Endometrial microvascular endothelial cells (primary cell): ENCODE results near the gene TSEN2. TPM values are rescaled to one million over a fixed set of nuclear protein-coding genes. Genes with fewer than 3 reads are reported as not detected.

Experiments
- in situ Hi-C: cut with HindIII; loops from 2 replicates; pipeline ENCODE4 v1.10.0; 2017; ENCODE audit warnings: low sequenced_read_pairs, low pct_unique_long_range_greater_than_20kb; ENCODE audit errors: inconsistent ontology term
- total RNA-seq: library from RNA; depleted of rRNA; stranded (reverse); fragments of >200 nt; gene quantifications from one replicate; pipeline ENCODE4 v1.2.3, GENCODE V29; 2015; ENCODE audit errors: inconsistent ontology term

TSEN2 gene
- total RNA-seq, 1 donor from 2014 or later: 7.7 TPM

DNA sequence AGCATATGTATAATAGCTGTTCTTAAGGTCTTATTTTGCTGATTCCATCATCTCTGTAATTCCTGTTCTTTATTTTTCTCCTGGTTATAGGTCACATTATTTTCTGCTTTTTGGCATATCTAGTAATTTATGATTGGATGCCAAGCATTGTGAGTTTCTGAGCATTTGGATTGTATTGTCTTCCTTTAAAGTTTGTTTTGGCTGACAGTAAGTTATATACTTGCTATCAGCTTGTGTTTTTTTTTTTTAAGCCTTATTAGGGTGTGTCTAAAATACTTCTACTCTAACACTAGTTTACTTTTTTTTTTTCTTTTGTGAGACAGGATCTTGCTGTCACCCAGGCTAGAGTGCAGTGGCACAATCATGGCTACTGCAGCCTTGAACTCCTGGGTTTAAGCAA is 82.7 kb downstream of the TSEN2 start:
- in situ Hi-C loops: no loop called here

DNA sequence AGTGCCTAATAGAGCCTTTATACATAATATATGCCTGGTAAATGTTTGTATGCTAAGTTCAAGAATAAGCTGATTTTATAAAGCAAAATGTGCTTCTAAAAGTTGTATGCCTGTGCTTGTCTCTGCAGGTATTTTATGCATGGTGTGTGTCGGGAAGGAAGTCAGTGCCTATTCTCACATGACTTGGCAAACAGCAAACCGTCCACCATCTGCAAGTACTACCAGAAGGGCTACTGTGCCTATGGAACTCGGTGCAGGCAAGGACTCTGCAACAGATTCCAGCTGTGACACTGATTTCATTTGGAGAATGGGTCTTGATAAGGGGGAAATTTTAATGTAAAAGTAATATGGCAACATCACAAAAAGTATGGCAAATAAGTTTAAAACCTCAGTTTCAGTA is 84.5 kb downstream of the TSEN2 start:
- in situ Hi-C loops: no loop called here

DNA sequence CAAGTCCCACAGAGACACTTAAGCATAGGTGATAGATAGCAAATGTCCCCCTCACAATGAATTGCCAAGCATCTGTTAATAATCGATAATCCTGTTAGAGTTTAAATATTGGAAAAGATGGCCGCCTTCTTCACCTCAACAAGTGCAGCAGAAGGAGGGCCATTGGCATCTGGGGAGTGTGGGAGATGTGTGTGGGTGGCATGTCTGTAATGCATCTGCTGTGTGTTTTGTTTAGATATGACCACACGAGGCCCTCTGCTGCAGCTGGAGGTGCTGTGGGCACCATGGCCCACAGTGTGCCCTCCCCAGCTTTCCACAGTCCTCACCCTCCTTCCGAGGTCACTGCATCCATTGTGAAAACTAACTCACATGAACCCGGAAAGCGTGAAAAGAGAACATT is 85.6 kb downstream of the TSEN2 start:
- in situ Hi-C loops: no loop called here

DNA sequence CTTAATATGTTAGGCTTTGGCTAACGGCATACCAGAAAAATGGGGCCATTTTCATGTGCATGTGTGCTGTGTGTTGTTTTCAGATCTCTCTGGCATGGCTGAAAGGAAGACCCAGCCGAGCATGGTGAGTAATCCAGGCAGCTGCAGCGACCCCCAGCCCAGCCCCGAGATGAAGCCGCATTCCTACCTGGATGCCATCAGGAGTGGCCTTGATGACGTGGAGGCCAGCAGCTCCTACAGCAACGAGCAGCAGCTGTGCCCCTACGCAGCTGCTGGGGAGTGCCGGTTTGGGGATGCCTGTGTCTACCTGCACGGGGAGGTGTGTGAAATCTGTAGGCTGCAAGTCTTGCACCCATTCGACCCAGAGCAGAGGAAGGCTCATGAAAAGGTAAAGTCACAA is 87.7 kb downstream of the TSEN2 start:
- in situ Hi-C loops: no loop called here

DNA sequence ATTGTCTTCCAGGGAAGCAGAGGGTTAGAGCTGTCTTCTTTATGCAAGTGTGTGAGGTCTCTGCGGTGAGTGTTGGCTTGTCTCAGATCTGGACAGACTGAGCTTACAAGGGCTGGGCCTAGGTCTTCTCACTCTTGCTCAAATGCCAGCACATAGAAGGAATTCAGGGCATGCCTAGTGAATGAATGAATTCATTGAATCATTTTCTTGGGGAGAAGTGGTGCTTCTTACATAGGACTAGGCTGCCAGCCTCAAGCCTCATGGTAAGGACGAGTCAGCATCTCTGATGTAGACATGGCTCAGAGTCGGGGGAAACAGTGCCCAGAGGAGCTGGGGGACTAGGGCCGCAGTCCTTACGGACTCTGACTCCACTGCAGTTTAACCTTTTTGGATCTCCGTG is 89.9 kb downstream of the TSEN2 start:
- in situ Hi-C loops: no loop called here

DNA sequence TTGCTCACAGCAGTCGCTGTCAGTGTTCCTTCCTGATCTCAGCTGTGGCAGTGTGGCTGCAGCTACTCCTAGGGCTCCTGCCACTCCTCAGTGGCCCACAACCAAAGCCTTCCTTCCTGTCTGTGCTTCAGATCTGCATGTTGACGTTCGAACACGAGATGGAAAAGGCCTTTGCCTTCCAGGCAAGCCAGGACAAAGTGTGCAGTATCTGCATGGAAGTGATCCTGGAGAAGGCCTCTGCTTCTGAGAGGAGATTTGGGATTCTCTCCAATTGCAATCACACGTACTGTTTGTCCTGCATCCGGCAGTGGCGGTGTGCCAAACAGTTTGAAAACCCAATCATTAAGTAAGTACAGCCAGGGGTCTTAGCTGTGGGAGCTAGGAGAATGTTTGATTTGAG is 90.4 kb downstream of the TSEN2 start:
- in situ Hi-C loops: no loop called here

DNA sequence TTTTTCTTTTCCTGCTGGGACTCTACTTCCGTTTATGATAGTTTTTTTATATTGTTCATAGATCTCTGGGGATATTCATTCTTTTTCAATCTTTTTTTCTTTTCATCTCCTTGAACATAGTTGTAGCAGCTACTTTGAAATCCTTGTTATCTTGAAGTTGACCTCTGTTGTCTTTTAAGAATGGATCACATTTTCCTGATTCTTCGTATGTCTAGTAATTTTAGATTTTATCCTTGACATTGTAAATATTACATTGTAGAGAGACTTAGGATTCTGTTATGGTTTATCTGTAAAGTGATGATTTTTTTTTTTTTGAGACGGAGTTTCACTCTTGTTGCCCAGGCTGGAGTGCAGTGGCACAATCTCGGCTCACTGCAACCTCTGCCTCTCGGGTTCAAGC is 93.1 kb downstream of the TSEN2 start:
- in situ Hi-C loops: no loop called here

DNA sequence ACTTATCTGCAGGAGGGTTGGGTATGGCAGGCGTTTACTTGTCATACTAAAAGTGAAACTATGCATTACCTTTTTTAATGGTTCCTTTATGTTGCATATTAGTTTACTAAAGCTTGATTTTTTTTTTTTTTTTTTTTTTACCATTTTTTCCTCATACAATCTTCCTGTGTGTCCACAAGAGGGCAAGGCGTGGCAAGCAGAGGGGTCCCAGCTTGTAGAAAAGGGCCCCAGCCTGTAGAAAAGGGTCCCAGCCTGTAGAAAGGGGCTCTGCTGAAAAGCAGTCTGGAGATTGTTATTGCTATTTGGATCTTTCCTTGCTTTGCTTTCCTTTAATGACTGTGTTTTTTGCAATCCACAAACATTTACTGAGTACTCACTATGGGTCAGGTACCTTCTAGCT is 94.5 kb downstream of the TSEN2 start:
- in situ Hi-C loops: no loop called here

DNA sequence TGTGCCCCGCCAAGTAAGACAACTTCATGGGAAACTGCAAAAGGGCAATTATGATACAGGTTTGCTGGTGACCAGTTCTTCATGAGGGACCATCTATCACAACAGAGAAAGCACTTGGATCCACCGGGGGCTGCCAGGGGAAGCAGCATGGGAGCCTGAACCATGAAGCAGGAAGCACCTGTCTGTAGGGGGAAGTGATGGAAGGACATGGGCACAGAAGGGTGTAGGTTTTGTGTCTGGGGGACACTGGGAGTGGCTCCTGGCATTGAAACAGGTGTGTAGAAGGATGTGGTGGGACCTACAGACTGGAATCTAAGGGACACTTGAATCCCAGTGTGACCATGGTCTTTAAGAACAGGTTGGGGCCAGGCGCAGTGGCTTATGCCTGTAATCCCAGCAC is 95.2 kb downstream of the TSEN2 start:
- in situ Hi-C loops: no loop called here

DNA sequence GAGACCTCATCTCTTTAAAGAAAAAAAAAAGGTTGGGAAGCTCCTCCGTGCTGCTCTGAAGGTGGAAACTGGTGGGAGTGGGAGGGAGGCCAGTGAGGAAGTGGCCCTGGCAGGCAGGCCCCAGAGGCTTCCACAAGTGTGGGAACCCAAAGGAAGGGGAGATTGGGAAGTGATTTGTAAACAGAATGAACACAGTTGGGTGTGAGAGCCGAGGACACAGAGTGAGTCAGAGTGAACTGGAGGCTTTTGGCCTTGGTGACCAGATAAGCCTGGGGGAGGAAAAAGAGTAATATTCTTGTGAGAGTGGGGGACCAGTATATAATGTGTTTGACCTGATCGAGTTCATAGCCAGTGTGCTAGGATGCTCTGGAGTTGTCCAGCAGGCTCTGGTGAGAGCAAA is 95.6 kb downstream of the TSEN2 start:
- in situ Hi-C loops: no loop called here

DNA sequence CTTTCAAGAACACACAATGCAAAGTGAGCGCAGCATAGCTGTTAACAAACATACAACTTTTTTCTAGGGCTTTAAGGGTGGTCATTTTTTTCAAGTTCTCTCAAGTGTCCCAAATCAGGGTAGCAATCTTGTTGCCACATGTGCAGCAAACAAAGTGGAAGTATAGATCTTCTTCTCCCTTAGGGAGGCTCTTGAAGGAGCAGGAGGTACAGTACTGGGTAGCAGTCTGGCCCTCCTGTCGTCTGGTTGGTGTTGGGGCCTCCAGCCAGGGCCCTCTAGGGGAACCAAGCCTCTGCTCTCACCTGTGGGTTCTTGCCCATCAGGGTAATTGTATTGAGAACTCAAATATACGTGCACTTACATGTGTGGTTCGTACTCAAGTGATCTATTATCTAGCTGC is 98.5 kb downstream of the TSEN2 start:
- in situ Hi-C loops: no loop called here

Other genes starting within 250 kb of the TSEN2 start
- 5.6 TPM for gene PPARG, start 195.4 kb upstream of the TSEN2 start, total RNA-seq
- not detected for gene MKRN2OS, start 61.0 kb downstream of the TSEN2 start, total RNA-seq
- 33.0 TPM for gene MKRN2, start 72.6 kb downstream of the TSEN2 start, total RNA-seq
- 71.5 TPM for gene RAF1, start 179.6 kb downstream of the TSEN2 start, total RNA-seq